GM21723 (cell line): ENCODE data around the gene SAA2.
"Not testable (repeated sequence)": the region's sequence is repeated elsewhere in the genome, so short reads cannot be mapped to it uniquely, and the experiment has no call there.

Experiments used
- ATAC-seq: cut with Tn5 transposase; IDR thresholded peaks from one replicate; pipeline ENCODE4 v1.9.1; 2021; ENCODE audit warnings: mild to moderate bottlenecking, moderate library complexity; ENCODE audit not compliant: unreplicated experiment

SAA2 gene

DNA sequence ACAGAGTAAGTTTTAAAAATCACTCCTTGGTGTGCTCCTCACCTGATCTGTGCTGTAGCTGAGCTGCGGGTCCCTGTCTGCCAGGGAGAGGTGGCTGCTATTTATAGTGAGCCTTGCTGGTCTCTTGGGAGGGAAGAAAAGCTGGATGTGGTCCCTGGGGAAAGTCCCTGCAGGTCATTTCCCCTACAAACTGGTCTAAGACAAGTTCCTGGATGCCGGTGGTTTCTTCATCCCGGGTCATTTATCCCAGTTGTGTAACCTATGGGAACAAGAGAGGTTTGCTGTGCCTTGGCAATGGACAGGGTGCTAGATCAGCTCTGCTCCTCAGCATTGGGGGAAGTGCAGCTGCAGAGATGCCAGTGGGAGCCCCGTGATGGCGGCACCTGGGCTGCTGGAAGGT lies at the start of gene SAA2:
SAA2 (minus strand) TSS at position 108 of the 400 bp plus-strand sequence. CDS start 657 bp downstream, outside the sequence.
- no peak for ATAC-seq

DNA sequence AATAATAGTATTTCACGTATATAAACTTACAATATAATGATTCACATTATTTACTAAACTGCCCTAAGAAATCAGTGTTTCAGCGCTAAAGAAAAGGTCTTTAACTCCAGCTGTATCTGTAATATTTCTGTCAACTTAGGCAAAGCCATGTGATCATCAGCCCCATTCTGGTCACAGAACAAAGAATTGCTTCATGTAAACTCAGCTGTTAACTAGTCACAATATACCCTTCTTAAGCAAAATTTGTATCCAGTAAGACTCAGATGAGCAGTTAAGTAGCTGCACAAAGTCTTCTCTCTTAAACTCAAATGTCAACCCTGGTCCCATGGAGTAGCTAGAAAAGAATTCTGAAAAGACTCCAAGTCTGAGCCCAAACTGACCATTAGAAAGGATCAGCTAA lies 46.8 kb upstream of the SAA2 start:
- ATAC-seq, result no peak

DNA sequence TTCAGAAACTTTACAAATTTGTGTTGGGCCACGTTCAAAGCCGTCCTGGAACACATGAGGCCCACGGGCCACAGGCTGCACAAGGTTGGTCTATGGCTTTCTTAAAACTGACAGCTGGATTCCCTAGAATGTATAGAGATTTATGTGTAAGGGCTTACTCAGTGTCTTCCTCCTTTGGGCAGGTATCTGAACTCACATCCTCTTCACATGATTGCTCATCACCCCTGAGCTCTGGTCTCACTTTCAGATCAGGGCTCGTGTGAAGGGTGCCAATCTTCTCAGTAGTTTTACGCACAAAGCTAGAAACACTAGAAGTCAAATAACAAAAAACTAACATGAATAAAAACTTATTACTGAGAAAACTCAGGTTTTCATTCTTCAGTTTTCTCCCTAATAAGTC lies 46.4 kb upstream of the SAA2 start:
- ATAC-seq, result peak; percentile 66

DNA sequence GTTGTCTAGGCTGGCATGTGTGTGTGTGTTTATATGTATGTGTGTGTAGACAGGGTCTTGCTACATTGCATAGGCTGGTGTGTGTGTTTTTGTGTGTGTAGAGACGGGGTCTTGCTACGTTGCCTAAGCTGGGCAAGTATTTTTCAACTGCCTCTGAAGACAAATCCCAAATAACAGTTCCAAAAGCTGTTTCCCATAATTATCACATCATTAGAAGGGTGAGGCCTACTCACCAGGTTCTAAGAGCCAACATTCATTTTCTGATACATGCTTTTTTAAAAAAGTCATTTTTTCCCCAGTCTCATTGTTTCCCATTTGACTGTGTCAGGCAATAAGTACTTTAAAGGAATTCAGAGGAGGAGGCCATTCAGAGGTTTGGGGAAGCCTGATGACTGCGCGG lies 40.4 kb upstream of the SAA2 start:
- ATAC-seq, result no peak

DNA sequence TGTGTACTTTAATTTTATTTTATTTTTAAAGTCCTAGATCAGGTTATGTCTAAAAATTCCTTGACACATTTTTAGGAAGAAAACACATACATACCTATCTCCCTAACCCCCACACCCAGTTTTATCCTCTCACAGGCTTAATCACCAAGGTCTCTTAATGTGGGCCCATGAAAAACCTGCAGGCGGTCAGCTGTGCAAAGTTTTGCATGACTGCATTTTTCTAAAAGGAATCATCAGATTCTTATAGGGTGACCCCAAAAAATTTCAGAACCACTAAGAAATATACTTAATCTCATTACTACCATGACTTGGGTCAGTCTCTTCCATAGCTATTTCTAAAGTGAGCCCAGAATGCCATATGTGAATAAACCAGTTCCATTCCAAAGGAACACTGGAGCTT lies 37.4 kb upstream of the SAA2 start:
- ATAC-seq, result no peak

DNA sequence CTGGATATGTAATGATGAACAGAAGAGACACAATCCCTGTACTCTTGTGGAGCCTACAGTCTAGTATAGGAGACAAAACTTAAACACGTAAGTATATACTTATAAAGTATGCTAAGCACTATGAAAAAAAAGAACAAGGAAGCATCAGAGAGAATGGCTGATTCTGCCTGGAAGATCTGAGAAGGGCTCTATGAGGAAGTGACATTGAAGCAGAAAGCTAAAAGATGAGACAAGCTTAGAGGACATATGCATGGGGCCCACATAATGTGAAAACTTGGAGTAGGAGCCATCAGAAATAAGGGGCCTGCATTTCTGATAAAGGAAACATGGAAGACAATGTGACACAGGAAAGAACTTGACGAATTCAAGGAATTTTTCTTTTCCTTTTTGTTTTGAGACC lies 34.2 kb upstream of the SAA2 start:
- no peak for ATAC-seq

DNA sequence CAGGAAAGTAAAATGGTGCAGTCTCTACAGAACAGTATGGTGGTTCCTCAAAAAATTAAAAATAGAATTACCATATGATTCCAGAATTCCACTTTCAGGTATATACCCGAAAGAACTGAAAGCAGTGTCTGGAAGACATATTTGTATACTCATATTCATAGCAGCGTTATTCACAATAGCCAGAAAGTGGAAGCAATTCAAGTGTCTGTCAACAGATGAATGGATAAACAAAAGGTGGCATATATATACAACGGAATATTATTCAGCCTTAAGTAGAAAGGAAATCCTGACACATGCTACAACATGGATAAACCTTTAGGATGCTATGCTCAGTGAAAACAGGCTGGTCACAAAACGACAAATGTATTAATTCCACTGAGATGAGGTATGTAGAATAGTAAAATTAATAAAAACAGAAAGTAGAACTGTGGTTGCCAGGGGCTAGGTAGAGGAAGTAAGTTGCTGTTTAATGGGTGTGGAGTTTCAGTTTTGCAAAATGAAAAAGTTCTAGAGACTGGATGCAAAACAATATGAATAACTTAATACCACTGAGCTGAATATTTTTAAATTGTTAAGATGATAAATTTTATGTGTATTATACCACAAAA lies 32.1 kb upstream of the SAA2 start:
- peak; percentile 90 for ATAC-seq

DNA sequence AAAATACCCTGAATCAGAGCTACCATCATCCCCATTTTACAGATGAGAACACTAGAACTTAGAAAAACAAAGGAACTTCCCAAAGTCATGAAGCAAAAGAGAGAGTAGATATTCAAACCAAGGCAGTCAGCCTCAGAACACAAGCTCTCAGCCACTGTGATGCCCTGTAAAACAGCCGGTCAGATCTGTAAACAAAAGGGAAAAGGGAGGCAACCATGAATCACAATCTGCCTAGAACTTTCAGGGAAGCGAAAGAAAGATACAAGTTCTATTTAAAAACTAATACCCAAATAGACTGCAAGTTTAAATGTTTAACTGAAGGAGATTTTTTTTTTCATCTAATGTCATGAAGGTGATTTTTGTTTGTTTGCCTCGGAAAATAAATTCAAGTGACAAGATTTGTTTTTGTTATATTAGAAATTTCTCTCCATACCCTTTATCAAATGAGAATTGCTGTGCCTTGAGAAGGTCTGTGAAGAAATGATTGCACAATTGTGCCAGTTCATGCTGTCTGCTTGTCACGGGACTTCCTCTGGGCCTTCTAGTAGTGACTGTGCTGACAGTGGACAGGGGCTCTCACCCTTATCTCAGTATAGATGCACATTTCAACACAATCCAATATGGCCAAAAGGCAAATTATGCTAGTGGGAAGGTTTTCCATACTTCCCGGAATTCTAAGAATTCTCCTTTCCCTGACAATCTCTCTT lies 29.2 kb upstream of the SAA2 start:
- no peak for ATAC-seq

DNA sequence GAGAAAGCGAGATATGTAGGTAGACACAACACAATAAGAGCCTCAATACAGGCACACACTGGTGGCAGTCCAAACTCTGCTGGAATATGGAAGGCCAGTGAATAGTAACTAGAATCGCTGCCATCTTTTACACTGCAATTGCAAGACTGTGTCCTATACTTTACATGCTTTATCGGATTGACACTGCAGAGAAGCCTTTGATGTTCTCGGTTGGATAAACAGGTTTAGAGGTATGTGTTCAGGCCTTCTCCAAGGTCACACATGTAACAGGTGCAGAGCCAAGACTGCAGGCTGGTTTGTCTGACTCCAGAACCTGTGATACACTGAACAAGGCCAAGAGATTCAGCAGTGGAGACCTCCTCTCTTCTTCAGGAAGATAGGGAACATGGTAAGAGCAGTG lies 22.7 kb upstream of the SAA2 start:
- ATAC-seq, result no peak

DNA sequence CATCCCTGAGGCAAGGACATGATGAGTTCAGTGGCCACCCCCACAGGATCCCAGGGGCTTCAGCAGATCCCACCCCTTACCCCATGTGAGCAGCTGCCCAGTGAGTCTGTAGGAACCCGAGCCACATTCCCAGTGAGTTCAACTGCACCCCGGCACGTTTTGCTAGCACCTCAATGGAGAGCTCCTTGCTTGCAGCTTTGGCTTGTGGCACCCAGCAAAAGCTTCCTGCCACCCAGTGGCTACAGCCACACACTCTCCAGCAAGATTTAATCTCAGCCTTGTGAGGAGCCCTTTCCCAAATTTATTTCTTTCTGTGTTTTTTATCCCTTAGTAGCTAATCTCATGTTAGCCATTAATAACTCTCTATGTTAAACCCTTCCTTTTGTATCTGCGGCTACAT lies 21.6 kb upstream of the SAA2 start:
- ATAC-seq, result no peak

DNA sequence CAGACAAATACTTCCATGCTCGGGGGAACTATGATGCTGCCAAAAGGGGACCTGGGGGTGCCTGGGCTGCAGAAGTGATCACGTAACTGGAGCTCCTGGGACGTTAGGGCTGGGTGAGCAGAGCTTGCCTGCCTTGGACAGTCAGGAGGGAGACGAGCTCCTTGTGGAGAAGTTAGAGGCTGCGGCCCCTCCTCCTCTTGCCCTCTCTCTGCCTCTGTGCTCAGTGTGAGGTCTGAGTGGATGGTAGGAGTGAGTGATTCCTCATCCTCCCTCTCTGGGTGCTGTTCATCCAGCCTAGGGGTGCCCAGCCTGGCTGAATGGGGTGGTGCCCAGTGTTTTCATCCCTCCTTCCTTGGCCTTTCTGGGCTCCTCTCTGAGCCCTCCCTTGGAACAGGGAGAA lies 20.8 kb upstream of the SAA2 start:
- not testable (repeated sequence) for ATAC-seq

DNA sequence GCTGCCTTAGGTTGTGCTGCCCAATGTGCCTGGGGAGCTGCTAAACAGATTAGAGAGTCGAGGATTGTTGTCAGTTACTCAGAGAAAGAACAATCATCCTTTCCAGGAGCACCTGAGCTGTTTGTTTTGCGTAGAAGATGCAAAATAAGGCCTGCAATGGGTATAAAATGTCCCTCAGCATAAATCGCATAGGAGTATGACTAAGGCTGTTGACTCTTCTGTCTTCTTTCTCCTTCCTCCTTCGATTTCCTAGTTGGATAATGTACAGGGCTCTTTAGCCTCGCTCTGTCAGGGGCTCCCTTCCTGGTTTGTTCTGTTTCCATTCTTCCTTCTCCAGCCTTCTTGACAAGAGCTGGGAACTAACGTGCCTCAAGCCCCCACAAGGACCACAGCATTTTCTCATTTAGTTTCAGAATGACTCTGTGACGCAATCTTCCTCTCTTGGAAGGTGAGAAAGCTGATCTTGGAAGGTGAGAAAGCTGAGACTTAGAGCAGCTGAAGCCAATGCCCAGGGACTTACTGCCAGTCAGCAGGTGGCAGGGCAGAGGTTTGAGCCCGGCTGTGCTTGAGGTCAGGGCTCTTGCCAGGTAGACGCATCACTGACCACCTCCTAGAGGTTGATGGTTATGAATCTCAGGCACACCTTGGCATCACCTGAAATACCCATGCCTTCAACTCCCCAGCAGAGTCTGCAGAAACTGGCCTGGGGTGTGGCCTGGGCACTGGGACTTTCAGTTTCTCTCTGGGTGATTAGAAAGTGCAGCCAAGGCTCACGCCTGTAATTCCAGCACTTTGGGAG lies 19.1 kb upstream of the SAA2 start:
- peak; percentile 61 for ATAC-seq

DNA sequence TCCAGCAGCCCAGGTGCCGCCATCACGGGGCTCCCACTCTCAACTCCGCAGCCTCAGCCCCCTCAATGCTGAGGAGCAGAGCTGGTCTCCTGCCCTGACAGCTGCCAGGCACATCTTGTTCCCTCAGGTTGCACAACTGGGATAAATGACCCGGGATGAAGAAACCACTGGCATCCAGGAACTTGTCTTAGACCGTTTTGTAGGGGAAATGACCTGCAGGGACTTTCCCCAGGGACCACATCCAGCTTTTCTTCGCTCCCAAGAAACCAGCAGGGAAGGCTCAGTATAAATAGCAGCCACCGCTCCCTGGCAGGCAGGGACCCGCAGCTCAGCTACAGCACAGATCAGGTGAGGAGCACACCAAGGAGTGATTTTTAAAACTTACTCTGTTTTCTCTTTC lies 17.5 kb upstream of the SAA2 start, which contains the start of gene SAA1:
SAA1 (plus strand) TSS at position 316 of the 400 bp plus-strand sequence. CDS start 624 bp downstream, outside the sequence.
- ATAC-seq, result no peak

DNA sequence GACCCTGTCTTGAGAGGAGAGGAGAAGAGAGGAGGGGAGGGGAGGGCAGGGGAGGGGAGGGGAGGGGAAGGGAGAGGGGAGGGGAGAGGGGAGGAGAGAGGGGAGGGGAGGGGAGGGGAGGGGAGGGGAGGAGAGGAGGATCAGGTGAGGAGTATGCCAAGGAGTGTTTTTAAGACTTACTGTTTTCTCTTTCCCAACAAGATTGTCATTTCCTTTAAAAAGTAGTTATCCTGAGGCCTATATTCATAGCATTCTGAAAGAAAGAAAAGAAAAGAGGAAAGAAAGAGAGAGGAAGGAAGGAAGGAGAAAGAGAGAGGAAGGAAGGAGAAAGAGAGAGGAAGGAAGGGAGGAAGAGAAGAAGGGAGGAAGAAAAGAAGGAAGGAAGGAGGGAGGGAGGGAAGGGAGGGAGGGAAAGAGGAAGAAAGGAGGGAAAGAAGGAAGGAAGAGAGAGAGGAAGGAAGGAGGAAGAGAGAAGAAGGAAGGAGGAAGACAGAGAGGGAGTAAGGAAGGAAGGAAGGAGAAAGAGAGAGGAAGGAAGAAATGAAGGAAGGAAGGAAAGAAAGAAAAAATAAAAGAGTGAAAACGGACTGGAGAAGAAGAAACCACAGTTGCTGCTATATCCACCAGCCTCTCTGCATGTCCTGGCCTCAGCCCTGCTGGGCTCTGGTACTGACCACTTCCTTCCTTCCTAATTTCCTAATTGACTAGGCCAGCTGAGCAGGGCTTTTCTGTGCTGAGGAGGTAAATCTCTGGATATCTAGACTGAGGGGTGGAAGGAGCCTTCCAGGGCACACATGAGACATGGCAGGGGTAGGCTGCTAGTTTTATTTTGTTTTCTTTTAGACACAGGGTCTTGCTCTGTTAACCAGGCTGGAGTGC lies 16.4 kb upstream of the SAA2 start:
- ATAC-seq, result no peak

DNA sequence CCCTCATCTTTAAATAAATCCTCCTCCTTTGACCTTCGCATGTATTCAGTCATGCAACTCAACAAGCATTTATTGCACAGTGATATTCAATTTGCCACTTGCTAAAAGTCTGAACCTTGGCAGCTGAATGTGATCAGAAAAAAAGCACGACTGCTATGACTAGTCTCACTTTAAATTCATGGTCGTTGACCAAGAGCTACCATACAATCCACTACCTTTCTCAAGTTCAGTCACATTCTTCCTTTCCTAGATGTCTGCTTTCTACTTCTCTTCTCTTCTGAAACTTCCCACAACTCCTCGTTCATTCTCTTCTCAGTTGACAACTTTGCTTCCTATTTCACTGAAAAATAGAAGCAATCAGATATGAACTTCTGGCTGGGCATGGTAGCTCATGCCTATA lies 15.6 kb upstream of the SAA2 start:
- no peak for ATAC-seq

DNA sequence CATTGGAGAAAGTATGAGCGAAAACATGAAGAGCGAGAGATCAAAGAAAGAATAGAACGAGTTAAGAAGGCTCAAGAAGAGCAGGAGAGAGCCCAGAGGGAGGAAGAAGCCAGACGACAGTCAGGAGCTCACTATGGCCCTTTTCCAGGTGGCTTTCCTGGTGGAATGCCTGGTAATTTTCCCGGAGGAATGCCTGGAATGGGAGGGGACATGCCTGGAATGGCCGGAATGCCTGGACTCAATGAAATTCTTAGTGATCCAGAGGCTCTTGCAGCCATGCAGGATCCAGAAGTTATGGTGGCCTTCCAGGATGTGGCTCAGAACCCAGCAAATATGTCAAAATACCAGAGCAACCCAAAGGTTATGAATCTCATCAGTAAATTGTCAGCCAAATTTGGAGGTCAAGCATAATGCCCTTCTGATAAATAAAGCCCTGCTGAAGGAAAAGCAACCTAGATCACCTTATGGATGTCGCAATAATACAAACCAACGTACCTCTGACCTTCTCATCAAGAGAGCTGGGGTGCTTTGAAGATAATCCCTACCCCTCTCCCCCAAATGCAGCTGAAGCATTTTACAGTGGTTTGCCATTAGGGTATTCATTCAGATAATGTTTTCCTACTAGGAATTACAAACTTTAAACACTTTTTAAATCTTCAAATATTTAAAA lies 14.3 kb upstream of the SAA2 start:
- ATAC-seq, result not testable (repeated sequence)

DNA sequence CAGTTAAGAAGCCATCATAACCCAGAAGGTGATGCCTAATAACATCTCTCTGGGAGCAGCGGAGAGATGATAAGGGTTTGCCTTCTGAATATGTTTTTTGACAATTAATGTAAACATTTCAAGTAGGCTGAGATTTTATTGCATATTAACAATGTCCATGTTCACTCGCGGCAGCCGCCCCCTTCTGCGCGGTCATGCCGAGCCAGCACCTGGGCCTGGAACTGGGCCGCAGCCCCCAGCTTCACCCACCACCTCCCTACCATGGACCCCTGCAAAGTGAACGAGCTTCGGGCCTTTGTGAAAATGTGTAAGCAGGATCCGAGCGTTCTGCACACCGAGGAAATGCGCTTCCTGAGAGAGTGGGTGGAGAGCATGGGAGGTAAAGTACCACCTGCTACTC lies 13.3 kb upstream of the SAA2 start:
- no peak for ATAC-seq

DNA sequence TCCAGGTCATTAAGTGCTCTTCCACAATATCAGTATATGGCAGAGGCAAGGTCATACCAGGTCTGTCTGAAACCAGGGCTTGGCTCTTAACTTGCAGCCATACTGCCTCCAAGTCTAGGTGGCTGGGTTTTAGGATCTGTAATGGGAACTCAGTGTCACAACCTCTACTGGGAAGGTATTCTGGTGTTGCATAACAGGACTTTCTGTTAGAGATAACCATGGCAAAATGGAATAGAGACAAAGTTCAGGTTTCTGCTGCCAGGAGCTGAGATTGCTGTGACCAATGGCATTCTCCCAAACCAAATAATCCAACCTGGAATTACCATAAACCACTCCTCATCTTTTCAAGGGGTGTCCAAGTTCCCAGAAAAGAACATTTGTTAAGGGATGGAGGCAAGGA lies 10.8 kb upstream of the SAA2 start:
- no peak for ATAC-seq

DNA sequence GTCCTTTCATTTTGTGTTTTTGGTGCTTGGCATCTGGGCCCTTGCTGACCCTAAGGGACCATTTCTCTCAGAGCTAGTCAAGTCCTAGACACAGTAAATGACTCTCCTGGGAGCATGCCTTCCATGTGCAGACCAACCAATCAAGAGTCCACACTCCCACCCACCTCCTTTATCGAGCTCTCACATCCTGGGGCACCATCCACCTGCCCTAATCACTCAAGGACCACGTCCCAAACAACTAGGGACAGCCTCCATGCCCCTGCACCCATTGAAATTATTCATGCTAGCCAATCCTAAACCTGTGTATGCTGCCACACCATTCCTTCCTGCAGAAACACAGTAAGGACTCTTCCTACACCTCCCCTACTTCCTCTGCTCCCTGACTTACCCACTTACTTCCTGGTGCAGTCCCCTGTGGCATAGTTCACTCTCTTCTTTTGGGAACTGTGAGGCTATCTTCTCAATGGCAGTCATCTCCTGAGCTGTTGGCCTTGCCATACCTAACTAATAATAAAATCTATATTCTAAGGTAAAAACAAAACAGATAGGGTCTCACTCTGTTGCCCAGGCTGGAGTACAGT lies 6.4 kb upstream of the SAA2 start:
- no peak for ATAC-seq

DNA sequence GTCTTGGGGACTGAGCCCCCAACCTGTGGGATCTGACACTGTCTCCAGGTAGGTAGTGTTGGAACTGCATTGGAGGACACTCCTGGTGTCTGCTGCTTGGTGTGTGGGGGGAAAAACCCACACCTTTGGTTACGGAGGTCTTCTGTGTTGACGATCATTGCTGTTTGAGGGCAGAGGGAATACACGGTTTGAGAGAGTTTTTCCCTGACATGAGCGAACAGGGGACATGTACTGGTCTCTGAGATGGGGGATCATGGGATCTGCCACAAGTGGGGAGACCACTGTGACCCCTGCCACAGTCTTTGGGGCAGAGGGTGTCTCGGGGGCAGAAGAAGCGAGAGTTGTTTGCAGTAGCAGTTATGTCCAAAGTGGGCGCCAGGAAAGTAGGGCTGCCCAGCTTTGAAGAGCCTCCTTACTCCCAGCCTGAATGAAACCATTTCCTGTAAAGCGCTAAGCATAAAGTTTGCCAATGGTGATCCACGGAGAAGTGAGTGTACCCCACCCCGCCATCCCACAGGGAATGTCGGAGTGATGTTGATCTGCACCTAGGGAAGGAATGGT lies 5.4 kb upstream of the SAA2 start:
- ATAC-seq, result no peak
